Globus pallidus (tissue), 1 donor: Measurements from ENCODE around the gene MRPL54.

Experiments used
- DNase-seq: peaks from one replicate; pipeline ENCODE4 v3.0.0-alpha.2; 2015; ENCODE audit warnings: low spot score

The MRPL54 gene

GRCh38 chr19:3785451-3785937 lies 23.0 kb downstream of the MRPL54 start:
- no peak for DNase-seq

GRCh38 chr19:3785938-3786824 lies 23.7 kb downstream of the MRPL54 start, which contains the start of gene MATK:
Gene MATK (minus strand): TSS chr19:3786381. CDS start chr19:3785135, 1,246 bp downstream.
- no peak for DNase-seq

DNA sequence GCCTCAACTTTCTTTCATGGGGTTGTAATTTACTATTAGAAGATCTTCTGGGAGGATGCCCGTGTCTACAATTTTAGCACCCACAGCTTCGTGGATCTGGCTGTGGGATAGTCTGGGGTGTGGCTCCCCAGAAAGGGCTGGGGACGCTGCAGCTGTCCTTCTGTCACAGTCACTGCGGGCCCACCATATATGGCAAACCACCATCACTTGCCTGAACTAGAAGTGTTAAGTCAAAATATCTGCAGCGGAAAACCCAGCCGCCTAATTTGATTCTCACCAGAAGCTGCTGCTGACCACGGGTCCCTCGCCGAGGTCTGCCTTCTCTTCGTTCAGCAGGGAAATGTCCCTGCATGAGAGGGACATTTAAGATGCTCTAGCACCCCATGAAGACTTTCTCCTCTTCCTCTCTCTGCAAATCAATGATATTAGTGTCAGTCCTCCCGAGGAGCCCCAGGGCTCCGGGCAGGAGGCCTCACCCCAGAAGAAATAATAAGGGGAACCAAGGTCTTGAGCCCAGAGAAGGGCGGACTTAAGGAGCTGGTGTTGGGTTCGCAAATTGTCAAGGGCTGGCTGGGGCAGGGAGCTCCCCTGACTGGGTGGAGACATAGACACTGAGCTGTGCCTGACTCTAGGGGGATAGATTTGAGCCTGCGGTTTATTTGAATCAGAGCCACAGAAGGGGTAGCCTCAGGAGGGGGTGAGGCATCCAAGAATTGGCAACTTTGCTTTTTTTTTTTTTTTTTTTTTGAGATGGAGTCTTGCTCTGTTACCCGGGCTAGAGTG lies 26.7 kb downstream of the MRPL54 start:
- DNase-seq = no peak

- DNase-seq = no peak
These were observed 27.8 kb downstream of the MRPL54 start for GRCh38 chr19:3790209-3790734.

DNA sequence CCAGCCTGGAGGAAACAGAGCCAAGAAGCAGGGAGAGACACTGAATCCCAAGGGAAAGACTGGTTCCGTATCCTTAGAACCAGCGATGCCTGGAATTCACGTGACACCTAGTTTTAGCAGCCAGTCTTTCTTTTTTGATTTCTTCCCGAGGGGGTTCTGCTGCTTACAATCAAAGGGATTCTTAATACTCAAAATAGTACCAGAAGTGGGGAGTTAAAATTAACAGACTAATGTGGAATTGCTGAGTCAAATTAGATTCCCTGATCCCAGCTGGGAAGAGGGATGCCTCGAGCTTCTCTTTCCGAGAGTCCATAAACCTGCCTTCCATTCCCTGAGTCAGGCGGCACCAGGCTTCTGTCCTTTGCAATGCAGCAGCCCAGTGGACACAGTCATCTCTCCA lies 28.5 kb downstream of the MRPL54 start:
- no peak for DNase-seq

GRCh38 chr19:3792114-3792513 lies 29.6 kb downstream of the MRPL54 start:
- no peak for DNase-seq

DNA sequence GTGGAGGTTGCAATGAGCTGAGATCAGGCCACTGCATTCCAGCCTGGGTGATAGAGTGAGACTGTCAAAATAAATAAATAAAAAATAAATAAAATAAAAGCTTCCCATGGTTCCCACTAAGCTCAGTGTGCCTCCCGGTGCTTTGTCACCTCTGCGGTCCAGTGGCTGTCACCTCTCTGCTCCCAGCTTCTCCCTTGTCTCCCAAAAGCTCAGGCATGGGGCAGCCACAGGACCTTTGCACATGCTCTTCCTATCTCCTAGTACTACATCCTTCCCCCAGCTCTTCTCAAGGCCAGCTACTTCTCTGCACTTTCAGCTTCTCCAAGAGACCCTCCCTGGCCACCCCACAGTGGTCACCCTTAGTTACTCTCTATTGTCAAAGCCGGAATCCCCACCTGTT lies 31.3 kb downstream of the MRPL54 start:
- DNase-seq = no peak

- DNase-seq = no peak
These were observed 33.9 kb downstream of the MRPL54 start for GRCh38 chr19:3796358-3796757.

DNA sequence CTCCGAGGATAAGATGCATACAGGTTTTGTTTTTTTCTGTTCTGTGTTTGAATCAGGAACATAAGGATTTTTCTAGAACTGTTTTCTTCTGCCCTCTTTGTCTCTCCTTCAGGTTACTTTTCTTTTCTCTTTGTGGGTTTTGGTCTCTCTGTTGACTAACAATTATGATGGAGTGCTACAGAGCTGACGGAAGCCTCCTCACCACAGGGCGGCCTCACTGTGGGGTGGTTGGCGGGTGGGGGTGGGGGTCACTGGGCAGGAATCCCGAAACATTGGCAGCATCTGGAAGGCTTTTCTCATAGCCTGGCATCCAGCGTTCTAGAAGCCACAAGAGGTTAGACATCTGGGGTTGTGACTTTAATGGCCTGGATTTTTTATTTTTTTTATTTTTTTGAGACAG lies 35.7 kb downstream of the MRPL54 start:
- DNase-seq = no peak

DNA sequence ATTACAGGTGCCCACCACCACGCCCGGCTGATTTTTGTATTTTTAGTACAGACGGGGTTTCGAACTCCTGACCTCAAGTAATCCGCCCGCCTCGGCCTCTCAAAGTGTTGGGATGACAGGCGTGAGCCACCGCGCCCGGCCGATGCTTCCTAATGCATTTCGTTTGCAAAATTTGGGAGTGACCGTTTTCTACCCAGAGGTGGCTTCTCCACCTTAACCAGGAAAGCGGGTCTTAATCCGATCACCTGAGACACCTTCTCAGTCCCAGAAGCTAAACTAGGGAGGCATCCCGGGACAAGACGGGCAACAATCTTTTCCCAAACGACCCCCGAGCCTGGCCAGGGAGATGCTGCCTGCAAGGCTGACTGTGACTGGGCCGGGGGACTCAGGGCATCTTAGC lies 38.5 kb downstream of the MRPL54 start:
- no peak for DNase-seq

GRCh38 chr19:3801412-3802096 lies 39.1 kb downstream of the MRPL54 start:
- no peak for DNase-seq

DNA sequence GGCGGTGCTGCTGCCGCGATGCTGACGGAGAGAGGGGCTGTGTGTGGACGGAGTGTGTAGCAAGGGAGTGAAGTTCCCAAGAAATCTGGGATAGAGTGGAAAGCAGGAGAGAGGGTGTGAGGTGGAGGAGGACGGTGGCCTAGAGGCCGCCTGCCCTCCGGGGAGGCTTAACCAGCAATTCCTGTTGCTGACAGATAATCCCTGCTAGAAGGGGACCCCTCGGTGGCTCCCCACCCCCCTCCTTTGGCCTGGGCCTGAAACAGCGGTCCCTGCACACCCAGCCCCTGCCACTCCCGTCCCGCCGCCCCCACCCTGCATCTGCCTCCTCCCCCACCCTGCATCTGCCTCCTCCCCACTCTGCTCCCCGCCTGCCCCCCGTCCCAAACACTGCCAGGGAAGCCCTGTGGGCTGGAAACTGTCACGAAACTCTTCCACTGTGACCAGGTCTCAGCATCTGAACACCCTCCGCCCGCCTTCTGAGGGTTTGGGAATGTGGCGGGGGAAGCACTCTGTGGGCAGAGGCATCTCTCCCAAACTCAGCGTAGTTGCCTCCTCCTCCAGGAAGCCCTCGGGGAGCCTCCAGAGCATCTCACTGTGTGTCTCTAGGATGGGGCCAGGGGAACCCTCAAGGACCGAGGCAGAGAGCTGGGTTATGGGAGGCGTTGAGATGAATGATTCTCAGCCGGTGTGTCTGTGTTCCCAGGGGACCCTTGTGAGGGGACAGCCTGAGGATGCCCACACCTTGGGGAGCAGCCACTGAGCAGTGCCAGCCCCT lies 40.8 kb downstream of the MRPL54 start:
- no peak for DNase-seq

GRCh38 chr19:3803986-3804385 lies 41.5 kb downstream of the MRPL54 start:
- no peak for DNase-seq

DNA sequence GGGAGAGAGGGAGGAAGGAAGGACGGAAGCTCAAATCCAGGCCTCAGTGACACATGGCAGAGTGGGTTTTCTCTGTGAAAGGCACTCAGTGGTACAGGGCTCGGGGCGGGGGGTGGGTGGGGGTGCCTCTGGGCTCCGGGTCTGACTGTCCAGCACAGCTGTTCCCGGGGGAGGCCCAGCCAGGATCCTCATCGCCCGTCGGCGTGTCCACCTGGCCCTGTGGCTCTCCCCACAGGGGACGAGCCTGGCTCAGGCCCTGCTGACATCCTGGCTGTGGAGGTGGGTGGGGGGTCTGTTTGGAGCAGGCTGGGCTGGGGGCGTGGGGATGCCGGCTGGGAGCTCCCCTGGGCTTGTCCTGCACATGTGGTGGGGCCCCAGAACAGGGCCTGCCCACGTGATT lies 41.9 kb downstream of the MRPL54 start:
- no peak for DNase-seq

DNA sequence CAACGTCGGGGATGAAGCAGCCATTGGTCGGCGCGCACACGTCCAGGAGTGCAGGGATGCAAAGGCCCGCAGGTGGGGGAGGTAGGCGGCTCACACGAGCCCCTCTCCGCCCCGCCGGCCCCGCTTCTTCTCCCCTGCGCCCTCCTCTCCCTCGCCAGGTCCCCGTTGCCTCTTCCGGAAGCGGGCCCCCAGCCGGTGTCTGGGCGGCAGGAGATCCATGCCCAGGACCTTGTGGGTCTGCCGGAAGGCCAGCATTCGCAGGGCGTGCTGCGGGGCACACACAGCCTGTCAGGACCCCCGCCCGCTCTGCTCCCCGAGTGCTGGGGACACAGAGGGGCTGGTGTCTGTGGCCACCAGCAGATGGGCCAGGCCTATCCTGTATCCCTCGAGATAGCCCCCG lies 43.4 kb downstream of the MRPL54 start:
- DNase-seq = no peak

- DNase-seq = no peak
These were observed 44.6 kb downstream of the MRPL54 start for GRCh38 chr19:3807131-3807480.

- no peak for DNase-seq
These were observed 45.3 kb downstream of the MRPL54 start for GRCh38 chr19:3807574-3808354.

DNA sequence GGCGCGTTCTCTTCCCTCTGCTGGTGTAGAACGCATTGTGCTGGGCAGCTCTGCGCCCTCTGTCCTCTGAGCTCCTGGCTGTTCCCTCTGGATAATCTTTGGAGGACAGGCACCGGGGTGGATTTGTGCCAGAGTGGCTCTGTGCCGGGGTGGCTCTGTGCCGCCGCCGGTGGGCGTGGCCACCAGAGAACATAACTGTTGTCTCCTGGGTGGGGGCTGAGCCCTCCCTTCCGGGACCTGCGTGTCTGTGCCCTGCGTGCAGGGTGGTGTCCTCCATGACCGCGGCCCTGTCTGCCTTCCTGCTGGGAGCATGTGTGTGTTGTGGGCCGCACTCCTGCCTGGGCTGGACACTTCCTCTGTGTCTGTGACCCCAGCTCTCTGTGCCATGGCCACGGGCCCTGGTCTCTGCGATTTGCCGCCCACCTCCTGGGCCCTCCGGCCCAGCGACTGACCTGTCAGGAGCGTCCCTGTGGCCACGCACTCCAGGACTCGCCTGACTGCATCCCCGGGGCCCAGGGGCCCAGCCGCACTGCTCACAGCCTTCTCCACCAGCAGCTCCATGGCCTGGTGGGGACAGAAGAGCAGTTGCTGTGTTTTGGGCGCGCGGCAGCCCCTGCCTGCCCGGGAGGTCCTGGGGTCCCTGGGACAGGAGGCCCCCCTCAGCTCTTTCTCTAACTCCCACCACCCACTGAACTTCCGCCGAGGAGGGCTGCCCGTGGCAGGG lies 46.1 kb downstream of the MRPL54 start:
- no peak for DNase-seq

GRCh38 chr19:3809881-3810707 lies 47.6 kb downstream of the MRPL54 start:
- no peak for DNase-seq
